ENCODE data around the gene TTC31.
A peak's percentile ranks its signal among the peaks of the same experiment; 100 is the strongest.

The TTC31 gene

GRCh38 chr2:74529357-74530238 is 46.7 kb downstream of the TTC31 start, which contains the start of the genes AUP1 and HTRA2:
AUP1 (minus strand) TSS chr2:74529706; CDS start chr2:74529629, 77 bp downstream.
HTRA2 (plus strand) TSS chr2:74529933; CDS start chr2:74530007, 74 bp downstream.
- DNase-seq (ENCODE audit: insufficient read length, low spot score): peak; percentile 99
- no peak for FAIRE-seq
- no peak for TF ChIP-seq CTCF (IDR thresholded peaks at IDR 0.05; ENCODE audit: insufficient read depth, missing control alignments)

- no peak for FAIRE-seq
- no peak for DNase-seq (ENCODE audit: insufficient read length, low spot score)
- TF ChIP-seq CTCF (IDR thresholded peaks at IDR 0.05; ENCODE audit: insufficient read depth, missing control alignments): no peak
These were observed 47.6 kb downstream of the TTC31 start for GRCh38 chr2:74530239-74531187.

DNA sequence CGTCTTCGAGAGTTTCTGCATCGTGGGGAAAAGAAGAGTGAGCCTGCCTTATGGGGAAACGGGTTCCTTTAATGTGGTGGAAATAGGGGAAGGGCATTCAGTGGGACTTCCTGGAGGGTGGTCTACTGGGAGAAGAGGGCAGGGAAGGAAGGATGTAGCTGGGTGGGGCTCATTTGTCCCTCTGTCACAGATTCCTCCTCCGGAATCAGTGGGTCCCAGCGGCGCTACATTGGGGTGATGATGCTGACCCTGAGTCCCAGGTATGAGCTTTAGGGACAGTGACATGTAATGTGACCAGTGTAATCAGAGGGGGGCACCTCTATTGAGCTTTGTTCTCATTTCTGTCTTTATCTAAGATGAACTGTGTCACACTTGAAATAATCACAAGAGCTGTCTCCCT is 48.8 kb downstream of the TTC31 start:
- DNase-seq (ENCODE audit: insufficient read length, low spot score) (no peak), FAIRE-seq (no peak)
- no peak for TF ChIP-seq CTCF (IDR thresholded peaks at IDR 0.05; ENCODE audit: insufficient read depth, missing control alignments)

DNA sequence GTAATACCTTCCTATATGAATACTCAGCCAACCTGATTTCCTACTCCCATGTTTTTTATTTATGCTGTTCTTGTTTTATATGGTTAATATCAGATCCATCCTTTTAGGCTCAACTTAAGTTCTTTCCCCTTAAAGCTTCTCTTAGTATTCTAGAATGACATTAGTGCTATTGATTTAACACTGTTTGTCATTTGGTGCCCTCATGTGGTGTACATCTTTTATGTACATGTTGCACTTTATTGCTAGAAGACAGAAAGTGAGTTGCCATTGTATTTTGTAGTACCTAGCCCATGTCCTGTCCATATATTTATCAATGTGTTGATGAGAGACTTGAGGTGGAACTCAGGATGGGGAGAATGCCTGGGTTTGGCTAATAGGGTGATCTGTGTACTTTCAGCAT is 49.3 kb downstream of the TTC31 start:
- TF ChIP-seq CTCF (IDR thresholded peaks at IDR 0.05; ENCODE audit: insufficient read depth, missing control alignments): peak; percentile 61
- FAIRE-seq: no peak
- no peak for DNase-seq (ENCODE audit: insufficient read length, low spot score)

DNA sequence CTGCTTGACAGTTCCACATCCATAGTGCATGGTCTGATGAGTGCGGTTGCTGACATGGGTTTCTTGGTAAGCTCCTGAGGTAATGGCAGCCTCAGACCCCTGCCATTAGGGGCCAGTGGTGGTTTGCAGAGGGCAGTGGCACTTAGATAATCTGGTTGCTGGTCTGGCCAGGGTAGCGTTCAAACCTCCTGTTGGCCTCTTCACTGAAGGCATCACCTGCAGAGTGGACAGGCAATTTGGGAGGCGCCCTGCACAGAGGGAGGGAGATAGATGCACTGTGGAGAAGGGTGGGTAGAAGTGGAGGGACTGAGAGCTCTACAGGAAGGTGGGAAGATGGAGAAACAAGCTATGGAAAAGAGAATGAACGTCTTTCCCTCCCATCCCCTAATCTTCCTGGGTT is 50.6 kb downstream of the TTC31 start:
- TF ChIP-seq CTCF (IDR thresholded peaks at IDR 0.05; ENCODE audit: insufficient read depth, missing control alignments): no peak
- no peak for DNase-seq (ENCODE audit: insufficient read length, low spot score)
- no peak for FAIRE-seq

DNA sequence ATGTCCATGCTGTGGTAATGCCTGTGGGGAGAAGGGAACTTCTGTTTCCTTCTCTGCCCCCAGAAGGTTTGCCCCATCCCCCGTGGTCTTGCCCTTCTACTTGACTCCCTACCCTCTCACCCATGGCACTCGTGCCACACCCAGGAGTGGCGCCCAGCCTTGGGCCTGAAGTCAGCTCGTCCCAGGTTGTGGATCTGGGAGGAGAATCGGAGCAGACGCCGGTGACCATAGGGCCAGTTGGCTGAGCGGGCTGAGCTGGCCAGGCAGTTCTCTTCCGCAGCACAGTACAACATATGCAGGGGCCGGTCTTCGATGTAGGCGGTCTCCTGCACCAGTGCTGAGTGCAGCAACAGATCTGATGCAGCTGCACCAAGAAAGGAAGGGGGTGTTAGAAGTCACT is 51.5 kb downstream of the TTC31 start:
- DNase-seq (ENCODE audit: insufficient read length, low spot score): no peak
- no peak for TF ChIP-seq CTCF (IDR thresholded peaks at IDR 0.05; ENCODE audit: insufficient read depth, missing control alignments)
- no peak for FAIRE-seq
